Vagina (tissue), 2 donors: ENCODE data around the gene UBXN7.

Experiments
- CTCF ChIP-seq, 3 experiments: fragments of 450-650 bp in 2 of 3; fragments of 200-600 bp in 1 of 3; sonication (generic) in 1 of 3; IDR thresholded peaks; one replicate each; pipeline ENCODE4 v1.5.1; 2017 to 2019; ENCODE audit warnings: antibody characterized with exemption in 3 of 3, mild to moderate bottlenecking in 2 of 3, moderate library complexity in 2 of 3
- POLR2A ChIP-seq, 2 donors: fragments of 450-650 bp; IDR thresholded peaks; one replicate each; pipeline ENCODE4 v1.6.1; 2017; ENCODE audit warnings: antibody characterized with exemption in 2 of 2, mild to moderate bottlenecking in 2 of 2, moderate library complexity in 2 of 2

DNA sequence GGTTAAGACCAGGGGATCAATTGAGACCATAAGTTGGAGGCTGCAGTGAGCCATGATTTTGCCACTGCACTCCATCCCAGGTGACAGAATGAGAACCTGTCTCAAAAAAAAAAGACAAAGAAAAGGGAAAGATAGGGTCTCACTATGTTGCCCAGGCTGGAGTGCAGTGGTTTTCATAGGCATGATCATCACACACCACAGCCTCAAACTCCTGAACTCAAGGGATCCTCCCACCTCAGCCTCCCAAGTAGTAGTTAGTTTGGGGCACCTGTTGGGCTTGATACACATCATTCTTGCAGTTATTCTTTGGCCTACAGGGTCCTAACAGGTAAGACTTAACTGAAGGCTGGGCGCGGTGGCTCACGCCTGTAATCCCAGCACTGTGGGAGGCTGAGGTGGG lies 42.1 kb downstream of the UBXN7 start:
- TF ChIP-seq POLR2A (IDR thresholded peaks at IDR 0.05) (no peak), CTCF (IDR thresholded peaks at IDR 0.05) (no peak)
